HCT116 (cell line): ENCODE results near the gene CCNL1. TPM values are rescaled to one million over a fixed set of nuclear protein-coding genes. Genes with fewer than 3 reads are reported as not detected.

Source experiments
- ATAC-seq: fragments of 200-7000 bp; cut with Tn5 transposase; 2 replicates; pipeline ENCODE4 v1.9.1; 2020; ENCODE audit warnings: mild to moderate bottlenecking, moderate library complexity
- BruUV-seq: library from RNA; stranded (reverse); fragments of 400-500 nt; replicated peaks from 2 replicates; lab custom pipeline; 2021; lab: Mats Ljungman, UMichigan
- CTCF ChIA-PET: fragments of 300-600 bp; sonication (Branson Sonifier 250); formaldehyde crosslinking; loops from one replicate; lab custom pipeline; 2021; ENCODE audit warnings: antibody characterized with exemption; lab: Charles Lee
- POLR2A ChIA-PET: fragments of 300-600, 350-600 bp; sonication (Branson Sonifier 250); formaldehyde crosslinking; loops from one replicate; lab custom pipeline; 2021; ENCODE audit warnings: antibody characterized with exemption; lab: Charles Lee
- RAD21 ChIA-PET, 2 experiments: fragments of 300-600 bp; sonication (Branson Sonifier 250); formaldehyde crosslinking; loops; one replicate each; lab custom pipeline; 2023; ENCODE audit warnings: low total read pairs in 2 of 2; ENCODE audit not compliant: uncharacterized antibody in 2 of 2, unreplicated experiment in 2 of 2, low non-redundant PET in 1 of 2; lab: Charles Lee
- DNase-seq: peaks from one replicate; pipeline ENCODE4 v3.0.0-alpha.2; 2010; ENCODE audit warnings: low read depth, low spot score
- H2AFZ ChIP-seq: fragments of 200-600 bp; shearing (Covaris generic), sonication (generic); 2 replicates; pipeline ENCODE4 v1.6.1; 2017; ENCODE audit warnings: low read depth, mixed run types, mixed read lengths, antibody characterized with exemption, low read length; ENCODE audit not compliant: poor library complexity, severe bottlenecking
- H3K27ac ChIP-seq: 2 replicates; pipeline ENCODE4 v1.5.1; 2012; ENCODE audit warnings: low read depth, low read length
- H3K27me3 ChIP-seq: fragments of 200-600 bp; sonication (generic); 2 replicates; pipeline ENCODE4 v1.6.1; 2016; ENCODE audit warnings: mixed run types, low read length, mixed read lengths; ENCODE audit not compliant: insufficient read depth
- H3K36me3 ChIP-seq, 2 experiments: fragments of 200-500 bp in 1 of 2; fragments of 200-600 bp in 1 of 2; sonication (Bioruptor generic) in 1 of 2; sonication (generic) in 1 of 2; 2 replicates each; pipeline versions ENCODE4 v1.5.1 to v1.6.1; 2014 to 2016; ENCODE audit warnings: low read length in 2 of 2, inconsistent platforms in 1 of 2, mixed read lengths in 1 of 2, mixed run types in 1 of 2; ENCODE audit not compliant: insufficient read depth in 2 of 2, control insufficient read depth in 1 of 2
- H3K4me1 ChIP-seq, 2 experiments: fragments of 200-600 bp in 1 of 2; sonication (generic) in 1 of 2; 2 replicates each; pipeline versions ENCODE4 v1.5.1 to v1.6.1; 2012 to 2017; ENCODE audit warnings: low read length in 2 of 2, inconsistent platforms in 1 of 2, mild to moderate bottlenecking in 1 of 2, mixed read lengths in 1 of 2, mixed run types in 1 of 2, moderate library complexity in 1 of 2; ENCODE audit not compliant: insufficient read depth in 2 of 2, control insufficient read depth in 1 of 2
- H3K4me2 ChIP-seq: fragments of 200-600 bp; sonication (generic); 2 replicates; pipeline ENCODE4 v1.6.1; 2017; ENCODE audit warnings: mixed run types, low read length, mixed read lengths
- H3K4me3 ChIP-seq, 2 experiments: fragments of 200-600 bp in 1 of 2; sonication (generic) in 1 of 2; replicated peaks in 1 of 2; 2 replicates each; pipeline ENCODE4 v1.5.1; 2011 to 2016; ENCODE audit warnings: low read length in 2 of 2, control low read depth in 1 of 2, low read depth in 1 of 2, mild to moderate bottlenecking in 1 of 2, mixed read lengths in 1 of 2, mixed run types in 1 of 2
- H3K79me2 ChIP-seq: fragments of 200-600 bp; sonication (generic); 2 replicates; pipeline ENCODE4 v1.6.1; 2017; ENCODE audit warnings: mild to moderate bottlenecking, mixed run types, low read length, moderate library complexity, mixed read lengths; ENCODE audit not compliant: insufficient read depth
- H3K9ac ChIP-seq: fragments of 200-600 bp; sonication (generic); 2 replicates; pipeline ENCODE4 v1.6.1; 2016; ENCODE audit warnings: low read length, mixed read lengths
- H3K9me2 ChIP-seq: fragments of 200-600 bp; sonication (generic), shearing (Covaris generic); 2 replicates; pipeline ENCODE4 v1.6.1; 2017; ENCODE audit warnings: mixed run types, mild to moderate bottlenecking, moderate library complexity; ENCODE audit not compliant: insufficient read depth
- H3K9me3 ChIP-seq, 2 experiments: fragments of 200-500 bp in 1 of 2; fragments of 200-600 bp in 1 of 2; sonication (Bioruptor generic) in 1 of 2; sonication (generic) in 1 of 2; 2 replicates each; pipeline ENCODE4 v1.6.1; 2014 to 2017; ENCODE audit warnings: low read length in 2 of 2, mixed read lengths in 2 of 2, inconsistent platforms in 1 of 2, low read depth in 1 of 2, mild to moderate bottlenecking in 1 of 2, mixed run types in 1 of 2, moderate library complexity in 1 of 2; ENCODE audit not compliant: control insufficient read depth in 1 of 2, insufficient read depth in 1 of 2
- H4K20me1 ChIP-seq: fragments of 200-600 bp; sonication (generic), shearing (Covaris generic); 2 replicates; pipeline ENCODE4 v1.6.1; 2017; ENCODE audit warnings: mixed run types, mild to moderate bottlenecking, moderate library complexity; ENCODE audit not compliant: insufficient read depth
- ATF3 ChIP-seq: IDR thresholded peaks from 2 replicates; pipeline ENCODE4 v1.6.1; 2012
- CBX3 ChIP-seq: IDR thresholded peaks from 2 replicates; pipeline ENCODE4 v1.6.1; 2012; ENCODE audit warnings: low read depth
- CEBPB ChIP-seq: IDR thresholded peaks from 2 replicates; pipeline ENCODE4 v1.6.1; 2012; ENCODE audit warnings: low read depth
- ELF1 ChIP-seq: IDR thresholded peaks from 2 replicates; pipeline ENCODE4 v1.6.1; 2012; ENCODE audit warnings: low read depth, borderline replicate concordance
- EZH2 ChIP-seq: fragments of 200-600 bp; sonication (generic); IDR thresholded peaks from 2 replicates; pipeline ENCODE4 v1.6.1; 2017; ENCODE audit warnings: antibody characterized with exemption, mixed run types
- EZH2phosphoT487 ChIP-seq: fragments of 200-600 bp; IDR thresholded peaks from 2 replicates; pipeline ENCODE4 v1.6.1; 2018; ENCODE audit warnings: antibody characterized with exemption, borderline replicate concordance
- FOSL1 ChIP-seq: IDR thresholded peaks from 2 replicates; pipeline ENCODE4 v1.6.1; 2012; ENCODE audit warnings: low read depth
- MAX ChIP-seq: IDR thresholded peaks from 2 replicates; pipeline ENCODE4 v1.6.1; 2012
- POLR2A ChIP-seq: IDR thresholded peaks from 2 replicates; pipeline ENCODE4 v1.7.0; 2011; ENCODE audit warnings: borderline replicate concordance; ENCODE audit not compliant: insufficient read depth, insufficient read length; ENCODE audit errors: extremely low read depth
- POLR2AphosphoS5 ChIP-seq: IDR thresholded peaks from 2 replicates; pipeline ENCODE4 v1.6.1; 2011; ENCODE audit warnings: mild to moderate bottlenecking, low read depth, low read length, moderate library complexity
- REST ChIP-seq: IDR thresholded peaks from 2 replicates; pipeline ENCODE4 v1.6.1; 2012; ENCODE audit warnings: low read depth
- SIN3A ChIP-seq: IDR thresholded peaks from 2 replicates; pipeline ENCODE4 v1.6.1; 2012; ENCODE audit warnings: low read depth
- SP1 ChIP-seq: IDR thresholded peaks from 2 replicates; pipeline ENCODE4 v1.6.1; 2012; ENCODE audit warnings: low read depth
- SRF ChIP-seq: IDR thresholded peaks from 2 replicates; pipeline ENCODE4 v1.6.1; 2012; ENCODE audit warnings: low read depth
- TCF7L2 ChIP-seq: IDR thresholded peaks from 2 replicates; pipeline ENCODE4 v1.7.0; 2011; ENCODE audit warnings: borderline replicate concordance, inconsistent platforms; ENCODE audit not compliant: insufficient read depth, insufficient read length; ENCODE audit errors: extremely low read depth
- YY1 ChIP-seq: IDR thresholded peaks from 2 replicates; pipeline ENCODE4 v1.6.1; 2011; ENCODE audit warnings: low read length, low read depth, moderate library complexity, mild to moderate bottlenecking; ENCODE audit not compliant: insufficient replicate concordance; ENCODE audit errors: extremely low read depth
- ZBTB33 ChIP-seq: IDR thresholded peaks from 2 replicates; pipeline ENCODE4 v1.6.1; 2011; ENCODE audit warnings: mild to moderate bottlenecking, low read length, moderate library complexity; ENCODE audit not compliant: insufficient replicate concordance; ENCODE audit errors: extremely low read depth
- ZNF274 ChIP-seq: fragments of 200-500 bp; sonication (Bioruptor generic); IDR thresholded peaks from 2 replicates; pipeline ENCODE4 v1.6.1; 2014; ENCODE audit warnings: mild to moderate bottlenecking, low read depth, low read length, inconsistent platforms
- intact Hi-C: fragments of 100-400 bp; cut with micrococcal nuclease; formaldehyde crosslinking; loops from 2 replicates; pipeline ENCODE4 v1.10.0; 2022
- total RNA-seq: library from RNA; stranded (reverse); gene quantifications from one replicate; pipeline ENCODE4 v1.2.1, GENCODE V29; 2021; ENCODE audit not compliant: unreplicated experiment

The CCNL1 gene
- total RNA-seq, 1 experiment from 2014 or later, result 96.7 TPM

GRCh38 chr3:157100608-157101396 is 59.1 kb downstream of the CCNL1 start:
- DNase-seq (no peak), ATAC-seq (no peak)
- Histone ChIP-seq H3K9me3 (no peaks in the 10 kb centered on the region), H3K36me3 (no peaks in the 10 kb centered on the region), H3K4me3 (no peak overlapping the region), H3K4me2 (no peak overlapping the region), H3K27me3 (no peaks in the 10 kb centered on the region), H3K27ac (no peak overlapping the region), H3K9me2 (no peaks in the 10 kb centered on the region), H3K79me2 (no peaks in the 10 kb centered on the region), H3K4me1 (peaks cover 0 to 11% of the 10 kb centered on the region in 2 experiments; a peak in 1 of 4 replicates), H4K20me1 (no peaks in the 10 kb centered on the region), H3K9ac (no peak overlapping the region), H2AFZ (no peak overlapping the region)
- BruUV-seq, result no TSS peak
- ChIA-PET CTCF (no interaction called here), RAD21 (no interaction called here), POLR2A (interaction anchor here (0.5 to 1.8 kb wide), 2 partner anchors 12 to 276 kb away, joined by 3 to 5 read pairs; no protein-coding TSS in a partner anchor)
- TF ChIP-seq ZBTB33 (no peak), ATF3 (no peak), EZH2phosphoT487 (no peak), REST (no peak), MAX (no peak), POLR2AphosphoS5 (no peak), ELF1 (no peak), POLR2A (no peak), CEBPB (no peak), SP1 (no peak), ZNF274 (no peak), SIN3A (no peak), SRF (no peak), EZH2 (no peak), YY1 (no peak), FOSL1 (no peak), CBX3 (no peak), TCF7L2 (no peak)
- intact Hi-C loops, result no loop called here
